Loucy (cell line): ENCODE data around the gene ZBTB48.
"Not testable (repeated sequence)": the region's sequence is repeated elsewhere in the genome, so short reads cannot be mapped to it uniquely, and the experiment has no call there.

Experiments
- H2AFZ ChIP-seq: fragments of 200-600 bp; sonication (generic); 2 replicates; pipeline ENCODE4 v1.6.0; 2016; ENCODE audit warnings: antibody characterized with exemption, mild to moderate bottlenecking, low read length, moderate library complexity
- H3F3A ChIP-seq: fragments of 200-600 bp; 2 replicates; pipeline ENCODE4 v1.6.0; 2016; ENCODE audit warnings: antibody characterized with exemption, low read depth, mild to moderate bottlenecking
- H3K27me3 ChIP-seq: fragments of 200-600 bp; sonication (generic); 2 replicates; pipeline ENCODE4 v1.6.1; 2014; ENCODE audit warnings: low read length, mild to moderate bottlenecking; ENCODE audit not compliant: insufficient read depth, poor library complexity, severe bottlenecking
- H3K36me3 ChIP-seq: fragments of 200-600 bp; sonication (generic); 2 replicates; pipeline ENCODE4 v1.6.1; 2016; ENCODE audit warnings: low read length; ENCODE audit not compliant: insufficient read depth
- H3K4me1 ChIP-seq: fragments of 200-600 bp; sonication (generic); 2 replicates; pipeline ENCODE4 v1.5.1; 2014; ENCODE audit warnings: low read length, mild to moderate bottlenecking; ENCODE audit not compliant: insufficient read depth, poor library complexity, severe bottlenecking
- H3K4me2 ChIP-seq: fragments of 200-600 bp; sonication (generic); 2 replicates; pipeline ENCODE4 v1.6.0; 2014; ENCODE audit warnings: antibody characterized with exemption, low read length, low read depth, mild to moderate bottlenecking; ENCODE audit not compliant: poor library complexity, severe bottlenecking
- H3K4me3 ChIP-seq: fragments of 200-600 bp; sonication (generic); 2 replicates; pipeline ENCODE4 v1.5.1; 2014; ENCODE audit warnings: low read length, mild to moderate bottlenecking, mixed read lengths; ENCODE audit not compliant: poor library complexity, severe bottlenecking
- H3K79me2 ChIP-seq: fragments of 200-600 bp; sonication (generic); 2 replicates; pipeline ENCODE4 v1.6.1; 2014; ENCODE audit warnings: low read length; ENCODE audit not compliant: insufficient read depth
- H3K9ac ChIP-seq: fragments of 200-600 bp; sonication (generic); 2 replicates; pipeline ENCODE4 v1.6.0; 2014; ENCODE audit warnings: mild to moderate bottlenecking, low read depth, low read length, moderate library complexity; ENCODE audit not compliant: poor library complexity, severe bottlenecking
- H3K9me2 ChIP-seq: fragments of 200-600 bp; sonication (generic); replicated peaks from 2 replicates; pipeline ENCODE4 v1.6.1; 2016; ENCODE audit warnings: low read depth, low read length, mixed read lengths
- H3K9me3 ChIP-seq: fragments of 200-600 bp; sonication (generic); 2 replicates; pipeline ENCODE4 v1.6.1; 2014; ENCODE audit warnings: mild to moderate bottlenecking, antibody characterized with exemption, low read length, low read depth; ENCODE audit not compliant: insufficient read depth
- H4K20me1 ChIP-seq: fragments of 200-600 bp; sonication (generic); 2 replicates; pipeline ENCODE4 v1.6.0; 2014; ENCODE audit warnings: antibody characterized with exemption, low read length, mild to moderate bottlenecking; ENCODE audit not compliant: insufficient read depth, poor library complexity, severe bottlenecking
- CTCF ChIP-seq: fragments of 200-600 bp; sonication (generic); conservative IDR thresholded peaks from 2 replicates; pipeline ENCODE4 v1.5.1; 2014; ENCODE audit warnings: mild to moderate bottlenecking, antibody characterized with exemption, low read length
- EZH2phosphoT487 ChIP-seq: fragments of 200-600 bp; IDR thresholded peaks from 2 replicates; pipeline ENCODE4 v1.6.1; 2018; ENCODE audit warnings: antibody characterized with exemption, mild to moderate bottlenecking, moderate library complexity, borderline replicate concordance

Gene ZBTB48

GRCh38 chr1:6634371-6635052 lies 54.7 kb downstream of the ZBTB48 start:
- no peaks in the 10 kb centered on the region for H4K20me1 ChIP-seq
- peaks cover 69% of the 10 kb centered on the region; the same call in 1 of the 2 replicates for H3K36me3 ChIP-seq

GRCh38 chr1:6635161-6635909 lies 55.5 kb downstream of the ZBTB48 start:
- H3K27me3 ChIP-seq = no peaks in the 10 kb centered on the region
- no peak overlapping the region for H3K9ac ChIP-seq
- H3F3A ChIP-seq = no peaks in the 10 kb centered on the region
- H3K9me2 ChIP-seq = no peaks in the 10 kb centered on the region
- H3K79me2 ChIP-seq = no peaks in the 10 kb centered on the region
- TF ChIP-seq CTCF (no peak), EZH2phosphoT487 (no peak)
- H2AFZ ChIP-seq = no peak overlapping the region
- H3K4me3 ChIP-seq = no peak overlapping the region
- H3K9me3 ChIP-seq = no peaks in the 10 kb centered on the region
- peaks cover 75% of the 10 kb centered on the region; the same call in 1 of the 2 replicates for H3K36me3 ChIP-seq
- no peaks in the 10 kb centered on the region for H3K4me1 ChIP-seq
- H4K20me1 ChIP-seq = no peaks in the 10 kb centered on the region
- H3K4me2 ChIP-seq = no peak overlapping the region

More at GRCh38 chr1:6634371-6635052, 54.7 kb downstream of the ZBTB48 start:
- Histone ChIP-seq H2AFZ (no peak overlapping the region), H3K79me2 (no peaks in the 10 kb centered on the region; the same call in 1 of the 2 replicates), H3K9ac (no peak overlapping the region), H3K9me2 (no peaks in the 10 kb centered on the region), H3K4me3 (no peak overlapping the region), H3K4me1 (no peaks in the 10 kb centered on the region), H3K9me3 (no peaks in the 10 kb centered on the region), H3K4me2 (no peak overlapping the region), H3F3A (no peaks in the 10 kb centered on the region), H3K27me3 (no peaks in the 10 kb centered on the region)
- TF ChIP-seq CTCF (peak; percentile 55), EZH2phosphoT487 (no peak)

- Histone ChIP-seq H3F3A (no peaks in the 10 kb centered on the region), H3K36me3 (peaks cover 75% of the 10 kb centered on the region; the same call in 1 of the 2 replicates)
- TF ChIP-seq EZH2phosphoT487 = no peak
- TF ChIP-seq CTCF = 0 out of 2 replicates have a peak, but pooled peaks have one; percentile 7
These were observed 56.3 kb downstream of the ZBTB48 start for GRCh38 chr1:6635910-6636760.

GRCh38 chr1:6636778-6637177 lies 57.0 kb downstream of the ZBTB48 start:
- not testable (repeated sequence) for H4K20me1 ChIP-seq, H3K27me3 ChIP-seq, H3K9me3 ChIP-seq, H3K4me3 ChIP-seq, H3K4me1 ChIP-seq, H3K9ac ChIP-seq, H3K4me2 ChIP-seq, H2AFZ ChIP-seq, H3F3A ChIP-seq, H3K9me2 ChIP-seq, H3K79me2 ChIP-seq
- H3K36me3 ChIP-seq = peaks cover 75% of the 10 kb centered on the region; the same call in 1 of the 2 replicates

More at GRCh38 chr1:6635910-6636760, 56.3 kb downstream of the ZBTB48 start:
- Histone ChIP-seq H3K9me2 (no peaks in the 10 kb centered on the region), H3K4me3 (no peak overlapping the region), H4K20me1 (no peaks in the 10 kb centered on the region), H3K9me3 (no peaks in the 10 kb centered on the region), H2AFZ (no peak overlapping the region), H3K27me3 (no peaks in the 10 kb centered on the region), H3K4me2 (no peak overlapping the region), H3K4me1 (no peaks in the 10 kb centered on the region), H3K79me2 (no peaks in the 10 kb centered on the region), H3K9ac (no peak overlapping the region)
